ENCODE data around the gene TEX35.

DNA sequence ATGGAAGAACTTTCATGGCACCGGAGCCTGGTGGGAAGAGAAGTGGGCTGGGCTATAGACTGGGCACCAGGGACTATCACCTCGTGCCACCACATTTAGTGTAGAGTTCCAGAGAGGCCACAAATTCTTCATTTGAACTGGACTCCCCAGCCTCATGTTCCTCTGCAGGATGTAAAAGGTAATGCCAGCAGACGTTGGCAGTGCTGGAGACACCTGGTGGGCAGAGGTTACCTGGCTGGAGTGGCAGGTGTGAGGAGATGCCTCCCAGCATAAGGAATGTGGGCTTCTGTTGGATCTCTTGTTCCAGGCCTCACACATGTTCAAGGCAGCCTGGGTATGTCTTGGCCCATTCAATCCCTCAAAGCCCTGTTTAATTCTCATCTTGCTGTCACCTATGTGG is 35.2 kb downstream of the TEX35 start:
- TF ChIP-seq, protein P1, sequence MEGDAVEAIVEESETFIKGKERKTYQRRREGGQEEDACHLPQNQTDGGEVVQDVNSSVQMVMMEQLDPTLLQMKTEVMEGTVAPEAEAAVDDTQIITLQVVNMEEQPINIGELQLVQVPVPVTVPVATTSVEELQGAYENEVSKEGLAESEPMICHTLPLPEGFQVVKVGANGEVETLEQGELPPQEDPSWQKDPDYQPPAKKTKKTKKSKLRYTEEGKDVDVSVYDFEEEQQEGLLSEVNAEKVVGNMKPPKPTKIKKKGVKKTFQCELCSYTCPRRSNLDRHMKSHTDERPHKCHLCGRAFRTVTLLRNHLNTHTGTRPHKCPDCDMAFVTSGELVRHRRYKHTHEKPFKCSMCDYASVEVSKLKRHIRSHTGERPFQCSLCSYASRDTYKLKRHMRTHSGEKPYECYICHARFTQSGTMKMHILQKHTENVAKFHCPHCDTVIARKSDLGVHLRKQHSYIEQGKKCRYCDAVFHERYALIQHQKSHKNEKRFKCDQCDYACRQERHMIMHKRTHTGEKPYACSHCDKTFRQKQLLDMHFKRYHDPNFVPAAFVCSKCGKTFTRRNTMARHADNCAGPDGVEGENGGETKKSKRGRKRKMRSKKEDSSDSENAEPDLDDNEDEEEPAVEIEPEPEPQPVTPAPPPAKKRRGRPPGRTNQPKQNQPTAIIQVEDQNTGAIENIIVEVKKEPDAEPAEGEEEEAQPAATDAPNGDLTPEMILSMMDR (IDR thresholded peaks at IDR 0.05; ENCODE audit: low read depth, low read length, missing input control), result no peak
- TF ChIP-seq HNF4A (conservative IDR thresholded peaks at IDR 0.05), result no peak
- no peak for TF ChIP-seq JUND (IDR thresholded peaks at IDR 0.05)
- TF ChIP-seq RXRA (IDR thresholded peaks at IDR 0.05), result no peak
- no peak for TF ChIP-seq EGR1 (IDR thresholded peaks at IDR 0.05; ENCODE audit: low read depth in 2 of 2)
- TF ChIP-seq HNF4G (IDR thresholded peaks at IDR 0.05), result no peak
- TF ChIP-seq GABPA (IDR thresholded peaks at IDR 0.05 in 1 of 2, conservative IDR thresholded peaks at IDR 0.05 in 1 of 2), result no peak
- no peak for TF ChIP-seq RAD21 (IDR thresholded peaks at IDR 0.05)
